Germinal center (tissue), 1 donor: ENCODE data around the gene OPN1MW.
"Not testable (repeated sequence)": the region's sequence is repeated elsewhere in the genome, so short reads cannot be mapped to it uniquely, and the experiment has no call there.

ENCODE experiments used
- DNase-seq: peaks from one replicate; pipeline ENCODE4 v3.0.0; 2012; ENCODE audit warnings: mixed read lengths, low spot score

Gene OPN1MW

DNA sequence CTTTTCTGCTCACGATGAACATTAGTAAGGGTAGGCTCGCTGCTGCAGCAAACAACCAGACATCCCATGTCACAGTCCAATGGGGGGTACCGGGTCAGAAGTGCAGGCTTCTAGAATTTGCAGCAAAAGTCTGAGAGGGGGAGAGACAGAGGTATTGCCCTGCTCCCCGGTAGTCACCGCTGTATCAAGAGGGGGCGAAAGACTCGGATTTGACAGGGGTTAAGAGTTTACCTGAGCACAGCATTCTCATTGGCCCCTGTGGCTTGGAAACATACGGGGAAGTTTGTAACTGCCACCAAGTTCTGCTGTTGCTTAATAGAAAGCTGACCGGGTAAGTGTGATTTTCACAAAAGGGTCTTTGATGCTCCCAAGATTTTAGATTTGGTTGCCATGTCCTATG is 28.7 kb downstream of the OPN1MW start:
- DNase-seq: not testable (repeated sequence)

DNA sequence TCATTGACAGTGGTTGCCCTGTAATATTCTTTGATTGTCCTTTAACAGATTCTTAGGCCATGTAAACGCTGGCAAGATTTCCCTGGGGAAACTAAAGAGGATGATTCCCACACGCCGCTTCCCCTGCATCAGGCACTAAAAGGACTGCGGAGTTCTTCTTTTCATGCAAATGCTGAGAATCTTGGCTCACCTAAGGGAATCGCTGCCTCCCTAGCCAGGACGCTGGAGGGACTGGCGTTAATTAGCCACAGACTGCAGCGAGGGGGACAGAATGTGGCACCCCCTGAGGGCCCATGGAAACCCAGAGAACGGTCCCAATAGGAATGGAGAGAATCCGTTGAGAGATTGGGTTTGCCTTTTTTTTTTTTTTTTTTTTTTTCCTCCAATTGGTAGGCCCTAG is 29.1 kb downstream of the OPN1MW start:
- DNase-seq: not testable (repeated sequence)

GRCh38 chrX:154219456-154219855 is 37.1 kb downstream of the OPN1MW start, which contains the start of gene OPN1MW2:
OPN1MW2 (plus strand) TSS chrX:154219756; CDS start chrX:154219816, 60 bp downstream.
- not testable (repeated sequence) for DNase-seq

DNA sequence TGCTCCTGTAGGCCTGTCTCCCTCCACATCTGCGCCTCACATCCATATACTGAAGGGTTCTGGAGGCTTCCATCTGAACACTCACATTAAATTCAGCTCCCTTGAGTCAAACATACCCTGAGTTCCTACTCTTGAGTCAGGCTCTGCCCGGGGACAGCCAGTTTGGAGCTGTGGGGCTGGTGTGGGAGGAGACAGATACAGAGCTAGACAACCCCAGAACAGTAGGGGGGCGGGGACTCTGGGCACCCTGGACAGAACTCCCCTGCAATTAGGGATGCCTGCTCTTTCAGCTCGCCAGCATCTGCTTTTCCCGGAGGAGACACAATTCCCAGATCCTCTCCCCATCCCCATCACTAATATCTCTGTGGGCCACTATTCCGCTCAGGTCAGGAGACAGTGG is 42.9 kb downstream of the OPN1MW start:
- DNase-seq: not testable (repeated sequence)

GRCh38 chrX:154226706-154227105 is 44.3 kb downstream of the OPN1MW start:
- not testable (repeated sequence) for DNase-seq

DNA sequence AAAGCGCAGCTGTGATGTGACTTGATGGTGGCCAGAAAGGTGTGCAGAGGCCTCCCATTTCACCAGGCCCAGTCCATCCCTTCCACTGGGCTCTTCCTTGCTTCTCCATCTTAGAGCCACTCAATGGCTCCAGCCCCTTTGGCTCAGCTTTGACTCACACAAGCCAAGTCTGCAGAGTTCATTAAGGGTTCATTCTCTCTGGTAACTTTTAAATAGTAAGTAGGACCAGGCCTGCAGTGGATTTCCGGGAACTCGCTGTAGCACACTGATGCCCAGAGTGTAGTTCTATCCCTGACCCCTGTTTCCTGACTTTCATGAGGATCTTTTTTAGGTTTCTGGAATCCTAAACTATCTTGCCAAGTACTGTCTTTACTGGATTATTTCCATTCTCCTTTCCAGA is 49.0 kb downstream of the OPN1MW start:
- not testable (repeated sequence) for DNase-seq

- DNase-seq: not testable (repeated sequence)
Observed at GRCh38 chrX:154233620-154234019, 51.2 kb downstream of the OPN1MW start.

GRCh38 chrX:154238939-154239559 is 56.7 kb downstream of the OPN1MW start:
- DNase-seq: not testable (repeated sequence)

GRCh38 chrX:154239982-154240503 is 57.6 kb downstream of the OPN1MW start:
- DNase-seq: not testable (repeated sequence)
